Measurements from ENCODE around the gene GPHN.

Gene GPHN

DNA sequence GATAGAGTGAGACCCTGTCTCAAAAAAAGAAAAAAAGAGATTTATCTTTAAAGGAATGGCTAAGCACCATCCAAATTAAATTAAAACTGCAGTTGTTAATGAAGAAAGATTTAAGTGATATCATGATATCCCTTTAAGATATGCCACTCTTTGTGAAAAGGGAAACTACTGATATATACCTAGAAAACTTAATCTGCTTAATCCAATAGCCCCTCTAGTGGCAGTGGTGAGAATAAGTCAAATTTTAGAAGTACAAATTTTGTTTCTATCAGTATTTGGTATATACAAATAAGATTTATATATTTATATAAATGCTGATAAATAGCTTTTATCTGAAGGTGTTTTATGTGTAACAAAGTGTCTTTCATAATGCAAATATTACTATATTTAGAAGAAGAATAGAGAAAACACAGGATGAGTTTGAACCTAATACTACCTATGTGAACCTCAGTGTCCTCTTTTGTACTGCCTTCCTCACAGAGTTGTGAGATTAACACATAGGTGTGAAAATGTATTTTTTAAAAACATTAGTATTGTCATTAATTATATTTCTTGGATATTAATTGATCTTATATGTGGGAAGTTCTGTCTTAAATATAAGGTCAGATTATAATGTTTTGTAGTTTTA, 629.9 kb downstream of the GPHN start:
- no peak for DNase-seq (ENCODE audit: low read depth in 1 of 2, low spot score in 1 of 2)

- DNase-seq (ENCODE audit: low read depth in 1 of 2, low spot score in 1 of 2) = no peak
Observed at GRCh38 chr14:67140556-67140955, 632.6 kb downstream of the GPHN start.

- no peak for DNase-seq (ENCODE audit: low read depth in 1 of 2, low spot score in 1 of 2)
Observed at GRCh38 chr14:67141146-67141900, 633.4 kb downstream of the GPHN start.

GRCh38 chr14:67151082-67151666, 643.2 kb downstream of the GPHN start:
- DNase-seq (ENCODE audit: low read depth in 1 of 2, low spot score in 1 of 2) = no peak

- no peak for DNase-seq (ENCODE audit: low read depth in 1 of 2, low spot score in 1 of 2)
Observed at GRCh38 chr14:67158566-67158965, 650.6 kb downstream of the GPHN start.

DNA sequence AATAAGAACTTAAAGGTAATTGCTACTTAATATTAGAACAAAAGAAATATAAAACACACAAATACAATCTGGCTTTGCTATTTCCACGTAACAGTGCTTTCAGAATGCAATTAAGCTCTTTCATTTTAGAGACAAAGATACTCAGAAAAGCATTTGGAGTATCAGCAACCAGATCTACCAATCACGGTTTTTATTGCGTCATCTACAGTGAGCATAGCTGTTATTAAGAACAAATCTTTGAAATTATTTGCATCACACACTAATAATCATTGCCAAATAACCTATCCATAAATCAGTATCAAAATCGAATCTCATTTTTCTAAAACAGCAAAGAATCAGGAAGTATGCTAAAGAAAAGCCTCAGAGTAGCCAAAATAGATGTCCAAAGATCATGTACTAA, 654.4 kb downstream of the GPHN start:
- DNase-seq (ENCODE audit: low read depth in 1 of 2, low spot score in 1 of 2) = no peak

DNA sequence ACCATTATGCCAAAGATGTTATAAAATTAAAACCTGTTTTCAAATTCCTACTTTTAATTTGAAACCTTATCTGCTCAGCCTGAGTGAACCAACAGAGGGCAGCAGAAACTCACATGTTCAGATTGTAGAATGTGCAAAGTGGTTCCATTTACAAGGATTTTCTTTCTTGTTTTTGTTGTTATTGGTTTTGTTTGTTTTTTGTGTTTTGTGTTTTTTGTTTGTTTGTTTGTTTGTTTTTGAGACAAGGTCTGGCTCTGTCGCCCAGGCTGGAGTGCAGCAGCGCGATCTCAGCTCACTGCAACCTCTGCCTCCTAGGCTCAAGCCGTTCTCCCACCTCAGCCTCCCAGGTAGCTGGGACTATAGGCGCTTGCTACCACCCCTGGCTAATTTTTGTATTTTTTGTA, 658.5 kb downstream of the GPHN start:
- no peak for DNase-seq (ENCODE audit: low read depth in 1 of 2, low spot score in 1 of 2)

GRCh38 chr14:67167420-67168109, 659.6 kb downstream of the GPHN start:
- DNase-seq (ENCODE audit: low read depth in 1 of 2, low spot score in 1 of 2) = no peak

- no peak for DNase-seq (ENCODE audit: low read depth in 1 of 2, low spot score in 1 of 2)
Observed at GRCh38 chr14:67168110-67168441, 660.1 kb downstream of the GPHN start.

GRCh38 chr14:67170660-67171059, 662.7 kb downstream of the GPHN start:
- no peak for DNase-seq (ENCODE audit: low read depth in 1 of 2, low spot score in 1 of 2)

- no peak for DNase-seq (ENCODE audit: low read depth in 1 of 2, low spot score in 1 of 2)
Observed at GRCh38 chr14:67172056-67172455, 664.1 kb downstream of the GPHN start.

DNA sequence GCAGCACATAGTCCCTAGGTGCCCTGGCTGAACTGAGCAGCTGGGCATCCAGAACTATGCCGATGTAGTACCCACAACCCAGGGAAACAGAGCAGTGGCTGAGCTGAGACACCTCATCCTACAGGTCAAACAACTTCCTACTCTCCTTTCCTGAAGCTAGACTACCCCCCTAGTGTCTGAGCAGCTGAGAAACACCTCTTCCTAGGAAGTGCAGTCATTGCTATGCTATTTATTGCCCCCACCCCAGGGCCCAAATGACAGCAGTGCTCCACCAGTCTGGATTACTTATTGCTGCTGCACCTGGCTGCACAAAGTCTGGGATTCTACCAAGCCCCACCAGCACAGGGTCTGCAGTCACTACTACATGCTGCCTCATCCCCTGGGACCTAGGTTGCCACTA, 664.6 kb downstream of the GPHN start:
- DNase-seq (ENCODE audit: low read depth in 1 of 2, low spot score in 1 of 2) = no peak

- no peak for DNase-seq (ENCODE audit: low read depth in 1 of 2, low spot score in 1 of 2)
Observed at GRCh38 chr14:67173719-67174118, 665.8 kb downstream of the GPHN start.

DNA sequence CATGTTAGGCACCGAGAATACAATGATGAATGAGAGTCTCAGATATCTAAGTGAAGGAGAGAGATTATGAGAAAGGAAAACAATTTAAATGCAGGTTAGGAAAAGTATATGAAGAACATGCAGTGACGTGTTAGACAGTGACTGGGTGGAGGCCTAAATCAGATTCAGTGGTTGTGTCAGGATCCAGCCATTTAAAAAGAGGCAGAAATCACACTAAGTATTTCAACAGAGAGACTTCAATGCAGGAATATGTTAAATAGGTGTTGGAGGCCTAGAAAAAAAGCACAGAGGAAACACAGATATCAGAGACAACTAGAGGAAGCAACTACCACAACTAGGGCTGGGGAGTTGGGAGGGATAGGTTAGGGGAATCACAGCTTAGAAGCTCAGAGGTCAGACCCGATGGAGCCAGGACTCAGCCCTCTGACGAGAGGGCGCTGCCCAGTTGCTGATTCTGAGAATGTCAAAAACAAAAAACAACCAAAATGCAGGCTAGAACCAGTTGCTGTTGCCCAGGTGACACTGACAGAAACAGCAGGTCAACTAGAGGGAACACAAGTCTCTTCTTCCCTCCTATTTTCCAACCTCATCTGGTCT, 678.3 kb downstream of the GPHN start:
- DNase-seq (ENCODE audit: low read depth in 1 of 2, low spot score in 1 of 2) = no peak

DNA sequence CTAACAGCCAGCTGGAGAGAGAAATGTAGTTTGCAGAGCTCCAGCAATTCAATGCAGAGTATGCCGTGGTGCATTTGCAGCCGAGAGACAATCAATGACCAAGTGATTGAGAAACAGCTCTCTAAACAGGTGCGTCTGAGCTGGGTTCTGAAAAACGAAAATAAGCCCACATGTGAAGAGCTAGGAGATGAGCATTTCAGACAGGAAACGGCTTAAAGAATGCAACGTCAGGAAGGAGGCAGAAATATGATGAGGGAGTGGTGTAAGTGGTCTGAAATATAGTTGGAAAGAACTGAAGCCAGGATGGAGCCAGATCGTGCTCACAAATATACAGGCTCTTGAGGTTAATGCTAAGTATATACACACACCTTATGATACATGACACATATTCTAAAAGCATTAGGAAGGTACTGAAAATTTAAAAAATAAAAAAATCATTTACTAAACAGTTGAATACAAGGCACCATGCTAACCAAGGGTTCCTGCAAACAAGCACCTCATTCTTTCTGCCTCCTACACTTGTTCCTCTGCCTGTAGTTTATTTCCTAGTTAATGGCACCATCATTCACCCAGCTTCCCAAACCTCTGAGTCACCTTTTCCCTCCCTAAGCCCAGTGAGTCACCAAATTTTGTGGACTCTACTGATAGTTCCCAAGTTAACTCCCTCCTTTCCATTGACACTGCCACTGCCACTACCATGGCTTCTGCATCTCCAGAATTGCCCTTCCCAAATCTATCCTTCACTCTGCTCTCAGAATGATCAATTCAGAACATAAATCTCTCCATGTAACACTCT, 679.0 kb downstream of the GPHN start:
- no peak for DNase-seq (ENCODE audit: low read depth in 1 of 2, low spot score in 1 of 2)

DNA sequence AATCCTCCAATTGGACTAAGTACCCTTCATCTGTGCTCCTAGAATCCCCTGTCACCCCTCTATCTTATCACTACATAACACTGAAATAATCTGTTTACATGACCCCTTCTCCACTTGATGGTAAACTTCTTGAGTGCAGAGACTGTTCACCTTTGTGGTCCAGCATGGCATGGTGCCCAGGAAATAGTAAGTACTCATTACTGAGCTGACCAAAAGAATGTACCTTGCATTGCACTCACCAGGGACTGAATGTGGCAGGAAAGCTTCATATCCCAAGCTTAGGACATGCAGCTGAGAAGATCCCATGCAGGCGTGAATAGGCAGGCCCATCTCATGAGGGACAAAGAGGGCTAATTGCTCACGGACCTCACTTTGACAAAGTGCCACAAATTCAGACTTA, 679.9 kb downstream of the GPHN start:
- DNase-seq (ENCODE audit: low read depth in 1 of 2, low spot score in 1 of 2) = no peak

DNA sequence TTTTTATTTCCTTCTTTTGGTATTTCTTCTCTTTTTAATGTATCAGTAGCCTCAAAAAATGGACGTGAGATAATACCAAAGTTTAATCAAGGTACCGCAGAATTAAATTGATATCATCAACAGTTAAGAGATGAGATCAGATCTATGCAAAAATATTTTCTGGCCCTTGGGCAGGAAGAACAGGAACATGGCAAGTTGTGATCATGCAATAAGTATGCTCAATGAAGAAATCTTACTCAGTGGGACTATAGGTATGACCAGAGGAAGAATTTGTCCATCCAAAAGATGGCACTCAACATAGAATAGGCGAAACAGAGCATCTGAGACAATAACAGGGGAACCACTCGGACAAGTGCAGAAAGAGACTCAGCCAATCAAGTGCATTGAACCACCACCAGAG, 680.4 kb downstream of the GPHN start:
- no peak for DNase-seq (ENCODE audit: low read depth in 1 of 2, low spot score in 1 of 2)

DNA sequence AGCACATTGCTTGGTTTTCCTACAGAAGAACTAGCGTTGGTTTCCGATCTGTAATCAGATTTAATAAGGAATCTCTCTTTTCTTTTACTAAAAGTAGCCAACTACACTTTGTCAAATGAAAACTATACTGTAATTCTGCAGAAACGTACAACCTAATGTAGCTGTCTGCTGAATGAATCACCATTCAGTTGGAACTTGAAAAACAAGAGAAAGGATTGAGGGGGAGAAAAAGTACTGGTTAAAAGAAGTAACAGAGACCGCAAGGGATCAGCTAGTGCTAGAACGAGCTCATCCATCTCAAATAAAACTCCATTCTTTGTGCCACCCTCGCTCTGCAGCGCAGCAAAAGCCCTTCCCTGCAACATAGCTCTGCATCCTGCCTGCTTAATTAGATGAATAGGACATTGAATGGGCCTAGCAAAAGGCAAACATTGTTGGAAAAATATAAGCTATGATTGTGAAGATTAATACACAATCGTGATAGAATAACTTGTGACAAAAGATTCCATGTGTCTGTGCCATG, 683.9 kb downstream of the GPHN start:
- no peak for DNase-seq (ENCODE audit: low read depth in 1 of 2, low spot score in 1 of 2)

- no peak for DNase-seq (ENCODE audit: low read depth in 1 of 2, low spot score in 1 of 2)
Observed at GRCh38 chr14:67192366-67192765, 684.4 kb downstream of the GPHN start.

DNA sequence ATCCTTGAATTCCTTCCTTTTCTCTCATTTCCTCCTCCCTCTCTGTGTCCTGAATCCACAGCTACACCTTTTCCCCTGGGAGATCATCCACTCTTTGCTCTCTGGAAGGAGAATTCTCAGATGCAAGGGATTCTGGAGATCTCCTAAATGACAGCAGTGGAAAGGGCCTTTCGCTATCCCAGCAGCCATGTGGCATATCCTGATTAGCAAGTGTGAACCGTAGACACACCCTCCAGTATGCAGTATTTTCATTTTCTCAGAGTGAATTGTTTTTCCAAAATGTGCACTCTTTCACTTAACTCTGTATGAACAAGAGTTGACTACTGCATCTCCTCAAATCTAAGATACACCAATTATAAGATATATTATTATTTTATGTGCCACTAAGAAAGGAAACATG, 687.3 kb downstream of the GPHN start:
- no peak for DNase-seq (ENCODE audit: low read depth in 1 of 2, low spot score in 1 of 2)

GRCh38 chr14:67199016-67199415, 691.1 kb downstream of the GPHN start:
- DNase-seq (ENCODE audit: low read depth in 1 of 2, low spot score in 1 of 2) = no peak

Data from activated T-helper 1 cell treated with anti-CD3 and anti-CD28 coated beads, Interleukin-2, amount 50 U/mL, for 16 hours (primary cell).